SK-N-DZ (cell line): Measurements from ENCODE around the gene MKX.

Source experiments
- DNase-seq: peaks from one replicate; pipeline ENCODE4 v3.0.0-alpha.2; 2015; ENCODE audit warnings: low spot score
- small RNA-seq, 2 experiments: library from RNA; depleted of rRNA; stranded (forward); fragments of <200 nt; gene quantifications; one replicate each; pipeline ENCODE3, GENCODE V24; 2014

MKX gene

GRCh38 chr10:27654284-27654683, 91.3 kb downstream of the MKX start:
- DNase-seq: no peak

DNA sequence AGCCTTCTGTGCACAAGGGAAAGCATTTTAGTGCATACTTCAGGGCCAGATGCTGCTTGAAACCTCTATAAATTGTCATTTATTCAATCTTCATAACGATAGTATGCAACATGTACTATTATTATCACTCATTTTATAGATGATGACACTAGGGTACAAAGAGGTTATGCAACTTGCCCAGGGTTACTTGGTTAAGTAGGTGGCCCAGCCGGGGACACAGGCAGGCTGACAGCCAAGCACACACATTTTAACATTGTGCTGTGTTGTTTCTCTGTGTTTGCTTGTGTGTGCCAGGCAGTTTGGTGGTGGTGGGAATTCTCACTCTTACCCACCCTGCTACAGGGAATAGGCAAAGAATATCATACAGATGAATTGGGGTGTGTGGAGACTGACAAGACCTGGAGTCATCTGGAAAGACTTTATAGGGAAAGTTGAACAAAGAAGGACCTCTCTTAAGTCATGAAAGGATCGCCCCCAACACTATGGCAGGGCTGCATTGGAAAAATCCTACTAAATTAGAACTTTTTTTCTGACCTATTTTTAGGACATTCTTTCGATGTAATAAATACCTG, 98.9 kb downstream of the MKX start:
- no peak for DNase-seq

DNA sequence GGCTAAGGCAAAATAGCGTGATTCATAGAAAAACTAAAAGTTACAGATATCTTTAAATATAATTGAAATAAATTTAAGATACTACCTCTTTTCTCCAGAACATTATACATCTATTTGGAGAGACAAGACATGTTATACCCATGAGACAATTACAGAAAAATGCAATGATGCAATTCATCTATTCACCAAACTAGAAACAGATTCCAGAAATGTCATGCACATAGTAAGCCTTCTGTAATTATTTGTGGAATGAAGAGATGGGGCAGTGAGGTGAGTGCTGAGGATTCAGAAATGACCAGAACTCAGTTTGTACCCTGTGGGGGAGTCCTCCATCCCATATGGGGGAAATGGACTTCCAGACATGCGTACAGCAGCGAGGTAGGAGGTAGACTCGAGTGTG, 99.4 kb downstream of the MKX start:
- DNase-seq: no peak

GRCh38 chr10:27644307-27644939, 101.2 kb downstream of the MKX start:
- DNase-seq: no peak

- no peak for DNase-seq
These were observed 102.3 kb downstream of the MKX start for GRCh38 chr10:27643301-27643700.

DNA sequence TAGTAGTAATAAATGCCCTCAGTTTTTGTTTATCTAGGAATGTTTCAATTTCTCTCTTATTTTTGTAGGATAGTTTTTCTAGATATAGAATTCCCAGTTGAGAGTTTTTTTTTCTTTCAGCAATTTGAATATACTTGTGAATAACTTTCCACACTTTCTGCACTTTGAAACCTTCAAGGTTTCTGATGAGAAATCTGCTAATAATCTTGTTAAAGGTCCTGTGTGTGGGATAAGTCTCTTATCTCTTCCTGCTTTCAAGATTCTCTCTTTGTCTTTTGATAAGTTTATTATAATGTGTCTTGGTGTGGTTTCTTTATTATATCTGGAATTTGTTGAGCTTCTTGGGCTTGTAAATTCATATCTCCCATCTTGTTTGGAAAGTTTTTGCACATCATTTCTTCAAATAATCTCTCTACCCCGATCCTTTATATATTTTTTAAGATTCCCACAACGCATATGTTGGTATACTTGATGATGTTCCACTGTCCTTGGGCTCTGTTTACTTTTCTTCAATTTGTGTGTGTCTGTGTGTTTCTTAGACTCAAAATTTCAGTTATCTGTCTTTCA, 103.5 kb downstream of the MKX start:
- no peak for DNase-seq

GRCh38 chr10:27638071-27638750, 107.4 kb downstream of the MKX start:
- DNase-seq: no peak

DNA sequence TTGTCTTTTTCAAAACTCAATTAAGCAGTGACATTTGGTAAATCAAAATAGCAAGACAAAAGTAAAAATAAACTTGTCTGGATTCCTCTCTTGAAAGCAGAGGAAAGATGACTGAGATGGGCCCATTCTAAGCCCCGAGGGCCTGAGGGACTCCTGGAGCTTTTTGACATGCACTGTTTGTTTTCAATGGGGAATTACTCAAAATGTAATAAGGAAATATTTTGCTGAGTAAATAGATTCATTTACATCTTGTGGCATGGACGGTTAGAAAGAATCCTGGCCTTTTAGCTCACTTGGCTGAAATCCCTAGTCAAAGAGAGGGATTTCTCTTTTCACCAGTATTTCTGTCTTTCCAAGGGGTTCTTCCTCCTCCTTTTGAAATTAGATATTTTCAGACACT, 108.0 kb downstream of the MKX start:
- DNase-seq: no peak

- no peak for DNase-seq
These were observed 108.8 kb downstream of the MKX start for GRCh38 chr10:27636816-27637215.

DNA sequence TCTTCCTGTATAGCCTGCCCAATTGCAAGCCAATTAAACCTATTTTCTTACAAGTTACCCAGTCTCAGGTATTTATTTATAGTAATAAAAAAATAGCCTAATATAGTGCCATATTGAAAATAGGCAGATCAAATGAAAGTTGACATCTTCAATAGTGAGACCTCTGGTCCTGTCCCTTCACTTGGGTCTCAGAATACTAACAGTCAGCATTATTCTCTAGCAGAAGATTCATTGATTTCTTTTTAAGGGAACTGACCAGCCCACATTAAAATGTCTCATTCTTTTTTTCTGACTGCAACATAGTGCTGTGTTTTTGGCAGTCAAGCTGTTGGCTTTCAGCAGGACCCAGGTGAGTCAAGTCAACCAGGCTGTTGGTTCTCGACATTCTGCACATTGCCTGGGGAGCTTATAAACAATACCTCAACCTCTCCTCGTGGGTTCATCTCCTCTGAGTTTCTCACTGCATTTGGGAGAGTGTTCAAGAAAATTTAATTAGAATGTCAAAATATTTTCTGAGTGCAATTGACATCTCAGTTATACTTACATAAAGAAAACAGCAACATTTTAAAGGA, 109.8 kb downstream of the MKX start:
- DNase-seq: no peak

GRCh38 chr10:27635290-27635689, 110.3 kb downstream of the MKX start:
- DNase-seq: no peak

- no peak for DNase-seq
These were observed 117.0 kb downstream of the MKX start for GRCh38 chr10:27628621-27629020.

DNA sequence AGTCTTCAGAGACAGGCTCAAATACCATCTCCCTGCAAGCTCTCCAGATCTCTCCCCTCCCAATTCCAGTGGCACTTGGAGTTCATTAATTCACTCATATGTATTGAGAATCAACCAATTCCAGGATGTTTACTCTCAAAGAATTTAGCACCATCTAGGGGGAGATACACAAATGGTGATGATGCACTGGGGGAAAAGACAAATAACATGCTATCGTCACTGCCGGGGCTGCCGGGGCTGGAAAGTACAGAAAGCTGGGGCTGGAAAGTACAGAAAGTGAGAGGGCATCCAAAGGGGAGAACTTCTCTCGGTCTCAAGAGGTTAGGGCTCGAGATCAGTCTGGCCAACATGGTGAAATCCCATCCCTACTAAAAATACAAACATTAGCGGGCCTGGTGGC, 118.7 kb downstream of the MKX start:
- no peak for DNase-seq

DNA sequence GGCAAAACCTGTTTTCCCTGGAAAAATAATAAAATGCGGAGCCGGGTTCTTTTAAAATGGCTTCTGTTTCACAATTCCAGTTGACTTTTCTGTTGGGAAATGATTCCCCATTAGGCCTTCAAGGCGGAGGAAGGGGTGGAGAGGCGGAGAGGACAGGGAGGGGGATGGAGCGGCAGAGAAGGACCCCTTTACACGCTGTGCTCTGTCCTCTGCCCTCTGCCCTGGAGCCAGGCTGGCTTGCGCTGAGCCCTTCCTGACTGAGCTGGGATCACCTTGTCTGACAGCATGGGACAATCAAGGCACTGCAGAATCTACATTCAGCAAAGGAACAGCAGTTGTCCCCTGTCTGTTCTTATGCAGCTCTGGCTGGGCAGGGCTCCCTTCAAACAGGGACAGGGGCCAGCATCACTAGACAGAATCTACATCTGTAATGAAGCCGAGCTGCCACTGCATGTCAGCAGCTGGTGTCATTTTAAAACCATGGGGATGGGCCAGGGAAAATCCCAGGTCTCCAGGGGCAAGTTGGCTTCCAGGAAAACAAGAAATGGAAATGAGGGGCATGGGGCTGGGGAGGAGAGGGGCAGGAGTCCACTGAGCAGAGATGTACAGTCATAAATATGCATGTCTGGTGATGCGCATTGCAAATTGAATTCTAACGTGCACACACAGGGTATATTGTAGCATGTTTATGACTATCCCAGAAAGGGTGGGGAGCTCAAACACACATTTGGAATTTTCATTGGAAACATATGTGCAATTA, 120.0 kb downstream of the MKX start:
- no peak for DNase-seq

DNA sequence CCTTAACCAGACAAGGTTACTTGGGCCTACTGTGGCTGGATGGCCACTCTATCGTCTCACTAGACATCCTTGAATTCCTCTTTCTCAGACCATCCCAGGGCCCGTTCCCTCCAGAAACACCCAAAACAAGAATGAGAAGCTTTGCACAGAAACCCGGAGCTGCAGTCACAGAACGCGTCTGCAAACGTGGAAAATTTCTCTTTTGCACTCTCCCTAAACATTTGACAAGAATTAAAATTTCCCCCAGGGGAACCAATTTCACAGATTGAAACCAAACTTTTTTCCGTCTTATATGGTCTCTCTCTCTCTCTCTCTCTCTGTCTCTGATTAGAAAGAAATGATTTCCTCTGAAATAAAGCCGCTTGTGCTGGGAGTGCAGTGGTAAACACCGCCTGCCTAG, 120.7 kb downstream of the MKX start:
- DNase-seq: no peak

Small RNA genes within 50 kb of the gene (small RNA-seq; reads per million reads assigned to genes)
- 0 reads per million in 2 experiments for gene RN7SKP132
